ENCODE measurements around the gene TBL1X. TPM values are rescaled to one million over a fixed set of nuclear protein-coding genes. Genes with fewer than 3 reads are reported as not detected.

The TBL1X gene
- total RNA-seq, 3 donors from 2014 or later, result 18.6 to 24.6 (median 20.0) TPM

GRCh38 chrX:9566150-9566621 lies 101.3 kb downstream of the TBL1X start:
- intact Hi-C loops (cut with DNase I; ENCODE audit: low total_unique reads), result no loop called here
- H3K36me3 ChIP-seq, result no peaks in the 10 kb centered on the region

GRCh38 chrX:9569876-9570301 lies 105.0 kb downstream of the TBL1X start:
- H3K27me3 ChIP-seq, result peaks cover 0 to 4% of the 10 kb centered on the region in 2 donors
- no peaks in the 10 kb centered on the region for H3K9me3 ChIP-seq
- no peaks in the 10 kb centered on the region for H3K4me1 ChIP-seq
- TF ChIP-seq, protein P1, sequence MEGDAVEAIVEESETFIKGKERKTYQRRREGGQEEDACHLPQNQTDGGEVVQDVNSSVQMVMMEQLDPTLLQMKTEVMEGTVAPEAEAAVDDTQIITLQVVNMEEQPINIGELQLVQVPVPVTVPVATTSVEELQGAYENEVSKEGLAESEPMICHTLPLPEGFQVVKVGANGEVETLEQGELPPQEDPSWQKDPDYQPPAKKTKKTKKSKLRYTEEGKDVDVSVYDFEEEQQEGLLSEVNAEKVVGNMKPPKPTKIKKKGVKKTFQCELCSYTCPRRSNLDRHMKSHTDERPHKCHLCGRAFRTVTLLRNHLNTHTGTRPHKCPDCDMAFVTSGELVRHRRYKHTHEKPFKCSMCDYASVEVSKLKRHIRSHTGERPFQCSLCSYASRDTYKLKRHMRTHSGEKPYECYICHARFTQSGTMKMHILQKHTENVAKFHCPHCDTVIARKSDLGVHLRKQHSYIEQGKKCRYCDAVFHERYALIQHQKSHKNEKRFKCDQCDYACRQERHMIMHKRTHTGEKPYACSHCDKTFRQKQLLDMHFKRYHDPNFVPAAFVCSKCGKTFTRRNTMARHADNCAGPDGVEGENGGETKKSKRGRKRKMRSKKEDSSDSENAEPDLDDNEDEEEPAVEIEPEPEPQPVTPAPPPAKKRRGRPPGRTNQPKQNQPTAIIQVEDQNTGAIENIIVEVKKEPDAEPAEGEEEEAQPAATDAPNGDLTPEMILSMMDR (IDR thresholded peaks at IDR 0.05), result no peak
- TF ChIP-seq POLR2A (IDR thresholded peaks at IDR 0.05) (no peak), POLR2AphosphoS5 (IDR thresholded peaks at IDR 0.05) (no peak)
- intact Hi-C loops (cut with DNase I; ENCODE audit: low total_unique reads), result no loop called here
- no peaks in the 10 kb centered on the region for H3K36me3 ChIP-seq
- DNase-seq (ENCODE audit: low spot score in 2 of 2), result peak in 1 of 2 donors; percentile 25
- H3K4me3 ChIP-seq, result no peak overlapping the region
- H3K27ac ChIP-seq, result peak overlapping the region; percentile 32 to 38

More at GRCh38 chrX:9566150-9566621, 101.3 kb downstream of the TBL1X start:
- TF ChIP-seq POLR2AphosphoS5 (IDR thresholded peaks at IDR 0.05) (peak in 1 of 3 donors; percentile 16), POLR2A (IDR thresholded peaks at IDR 0.05) (no peak)
- TF ChIP-seq, protein P1 (IDR thresholded peaks at IDR 0.05), result peak in 1 of 3 donors; percentile 15
- no peaks in the 10 kb centered on the region for H3K27me3 ChIP-seq
- H3K4me1 ChIP-seq, result no peaks in the 10 kb centered on the region
- DNase-seq (ENCODE audit: low spot score in 2 of 2), result peak in 1 of 2 donors; percentile 83
- H3K4me3 ChIP-seq, result no peak overlapping the region
- no peaks in the 10 kb centered on the region for H3K9me3 ChIP-seq
- H3K27ac ChIP-seq, result no peak overlapping the region

GRCh38 chrX:9573282-9574106 lies 108.6 kb downstream of the TBL1X start:
- Histone ChIP-seq H3K9me3 (no peaks in the 10 kb centered on the region), H3K4me3 (no peak overlapping the region), H3K4me1 (no peaks in the 10 kb centered on the region), H3K36me3 (no peaks in the 10 kb centered on the region), H3K27me3 (peaks cover 0 to 4% of the 10 kb centered on the region in 2 donors), H3K27ac (no peak overlapping the region)
- intact Hi-C loops (cut with DNase I; ENCODE audit: low total_unique reads), result no loop called here
- no peak for DNase-seq (ENCODE audit: low spot score in 2 of 2)
- TF ChIP-seq, protein P1 (IDR thresholded peaks at IDR 0.05), result no peak
- TF ChIP-seq POLR2A (IDR thresholded peaks at IDR 0.05) (no peak), POLR2AphosphoS5 (IDR thresholded peaks at IDR 0.05) (no peak)

GRCh38 chrX:9576059-9576458 lies 111.2 kb downstream of the TBL1X start:
- intact Hi-C loops (cut with DNase I; ENCODE audit: low total_unique reads), result no loop called here
- Histone ChIP-seq H3K36me3 (no peaks in the 10 kb centered on the region), H3K4me3 (no peak overlapping the region), H3K27ac (no peak overlapping the region), H3K27me3 (peaks cover 0 to 4% of the 10 kb centered on the region in 2 donors), H3K4me1 (no peaks in the 10 kb centered on the region), H3K9me3 (no peaks in the 10 kb centered on the region)
- no peak for DNase-seq (ENCODE audit: low spot score in 2 of 2)
- TF ChIP-seq POLR2AphosphoS5 (IDR thresholded peaks at IDR 0.05), result no peak
- TF ChIP-seq, protein P1 (IDR thresholded peaks at IDR 0.05), result no peak
- no peak for TF ChIP-seq POLR2A (IDR thresholded peaks at IDR 0.05)

DNA sequence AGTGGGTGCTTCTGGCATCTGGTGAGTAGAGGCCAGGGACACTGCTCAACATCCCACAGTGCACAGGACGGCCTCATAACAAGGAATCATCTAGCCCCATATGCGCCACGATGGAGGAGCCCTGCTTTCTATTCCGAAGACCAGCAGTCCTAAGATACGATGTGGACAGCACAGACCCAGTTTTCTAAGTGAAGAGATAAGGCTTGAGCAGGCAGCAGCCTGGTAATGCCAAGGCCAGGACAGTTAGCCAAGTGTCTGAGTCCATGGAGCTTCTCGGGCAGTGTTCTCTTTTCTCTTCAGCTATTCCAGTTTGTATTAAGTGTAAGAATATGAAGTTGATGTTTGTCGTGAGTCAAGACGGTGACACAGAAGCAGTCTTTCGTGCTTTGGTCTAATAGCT lies 112.7 kb downstream of the TBL1X start:
- intact Hi-C loops (cut with DNase I; ENCODE audit: low total_unique reads), result no loop called here
- H3K36me3 ChIP-seq, result no peaks in the 10 kb centered on the region
- no peak overlapping the region for H3K27ac ChIP-seq
- H3K4me1 ChIP-seq, result no peaks in the 10 kb centered on the region
- H3K27me3 ChIP-seq, result peaks cover 0 to 15% of the 10 kb centered on the region in 2 donors
- no peak for DNase-seq (ENCODE audit: low spot score in 2 of 2)
- TF ChIP-seq, protein P1 (IDR thresholded peaks at IDR 0.05), result no peak
- TF ChIP-seq POLR2AphosphoS5 (IDR thresholded peaks at IDR 0.05), result no peak
- no peak for TF ChIP-seq POLR2A (IDR thresholded peaks at IDR 0.05)
- no peaks in the 10 kb centered on the region for H3K9me3 ChIP-seq
- H3K4me3 ChIP-seq, result no peak overlapping the region

Measured in breast epithelium (tissue), 4 donors.